Measurements from ENCODE around the gene HIVEP3.
"Not testable (repeated sequence)": the region's sequence is repeated elsewhere in the genome, so short reads cannot be mapped to it uniquely, and the experiment has no call there.

Gene HIVEP3

GRCh38 chr1:41700581-41700980 is 218.1 kb downstream of the HIVEP3 start:
- Histone ChIP-seq H3K9ac (ENCODE audit: low read length in 2 of 2) (no peak overlapping the region), H3K27ac (ENCODE audit: low read length) (no peak overlapping the region), H3K4me1 (ENCODE audit: control insufficient read depth, insufficient read depth, low read length) (no peaks in the 10 kb centered on the region), H3K9me3 (ENCODE audit: control insufficient read depth in 2 of 2, low read length in 2 of 2) (no peaks in the 10 kb centered on the region), H3K4me3 (ENCODE audit: low read length in 2 of 2) (no peak overlapping the region), H3K27me3 (ENCODE audit: control insufficient read depth in 1 of 2, insufficient read depth in 2 of 2, low read length in 2 of 2) (no peaks in the 10 kb centered on the region), H3K36me3 (ENCODE audit: control insufficient read depth in 2 of 2, insufficient read depth in 2 of 2, low read length in 2 of 2) (no peaks in the 10 kb centered on the region)

GRCh38 chr1:41699861-41700248 is 218.9 kb downstream of the HIVEP3 start:
- no peaks in the 10 kb centered on the region for H3K9me3 ChIP-seq (ENCODE audit: control insufficient read depth in 2 of 2, low read length in 2 of 2)
- H3K27ac ChIP-seq (ENCODE audit: low read length) = no peak overlapping the region
- no peaks in the 10 kb centered on the region for H3K4me1 ChIP-seq (ENCODE audit: control insufficient read depth, insufficient read depth, low read length)
- H3K9ac ChIP-seq (ENCODE audit: low read length in 2 of 2) = no peak overlapping the region
- H3K4me3 ChIP-seq (ENCODE audit: low read length in 2 of 2) = no peak overlapping the region
- no peaks in the 10 kb centered on the region for H3K36me3 ChIP-seq (ENCODE audit: control insufficient read depth in 2 of 2, insufficient read depth in 2 of 2, low read length in 2 of 2)
- H3K27me3 ChIP-seq (ENCODE audit: control insufficient read depth in 1 of 2, insufficient read depth in 2 of 2, low read length in 2 of 2) = no peaks in the 10 kb centered on the region

- Histone ChIP-seq H3K9ac (ENCODE audit: low read length in 2 of 2) (no peak overlapping the region), H3K4me1 (ENCODE audit: control insufficient read depth, insufficient read depth, low read length) (no peaks in the 10 kb centered on the region), H3K27ac (ENCODE audit: low read length) (no peak overlapping the region), H3K27me3 (ENCODE audit: control insufficient read depth in 1 of 2, insufficient read depth in 2 of 2, low read length in 2 of 2) (no peaks in the 10 kb centered on the region), H3K36me3 (ENCODE audit: control insufficient read depth in 2 of 2, insufficient read depth in 2 of 2, low read length in 2 of 2) (no peaks in the 10 kb centered on the region), H3K9me3 (ENCODE audit: control insufficient read depth in 2 of 2, low read length in 2 of 2) (no peaks in the 10 kb centered on the region), H3K4me3 (ENCODE audit: low read length in 2 of 2) (no peak overlapping the region)
Measured at GRCh38 chr1:41698916-41699860, 219.5 kb downstream of the HIVEP3 start.

- H3K4me1 ChIP-seq (ENCODE audit: control insufficient read depth, insufficient read depth, low read length) = no peaks in the 10 kb centered on the region
- H3K4me3 ChIP-seq (ENCODE audit: low read length in 2 of 2) = no peak overlapping the region
- H3K9ac ChIP-seq (ENCODE audit: low read length in 2 of 2) = no peak overlapping the region
- no peaks in the 10 kb centered on the region for H3K27me3 ChIP-seq (ENCODE audit: control insufficient read depth in 1 of 2, insufficient read depth in 2 of 2, low read length in 2 of 2)
- no peak overlapping the region for H3K27ac ChIP-seq (ENCODE audit: low read length)
- no peaks in the 10 kb centered on the region for H3K36me3 ChIP-seq (ENCODE audit: control insufficient read depth in 2 of 2, insufficient read depth in 2 of 2, low read length in 2 of 2)
- H3K9me3 ChIP-seq (ENCODE audit: control insufficient read depth in 2 of 2, low read length in 2 of 2) = no peaks in the 10 kb centered on the region
Measured at GRCh38 chr1:41696381-41696780, 222.3 kb downstream of the HIVEP3 start.

- Histone ChIP-seq H3K4me1 (ENCODE audit: control insufficient read depth, insufficient read depth, low read length) (no peaks in the 10 kb centered on the region), H3K27ac (ENCODE audit: low read length) (no peak overlapping the region)
Measured at GRCh38 chr1:41695118-41695745, 223.5 kb downstream of the HIVEP3 start.

GRCh38 chr1:41691966-41692365 is 226.8 kb downstream of the HIVEP3 start:
- H3K27me3 ChIP-seq (ENCODE audit: control insufficient read depth in 1 of 2, insufficient read depth in 2 of 2, low read length in 2 of 2); H3K36me3 ChIP-seq (ENCODE audit: control insufficient read depth in 2 of 2, insufficient read depth in 2 of 2, low read length in 2 of 2); H3K27ac ChIP-seq (ENCODE audit: low read length); H3K4me3 ChIP-seq (ENCODE audit: low read length in 2 of 2); H3K9ac ChIP-seq (ENCODE audit: low read length in 2 of 2); H3K9me3 ChIP-seq (ENCODE audit: control insufficient read depth in 2 of 2, low read length in 2 of 2); H3K4me1 ChIP-seq (ENCODE audit: control insufficient read depth, insufficient read depth, low read length): not testable (repeated sequence)

More at GRCh38 chr1:41695118-41695745, 223.5 kb downstream of the HIVEP3 start:
- H3K36me3 ChIP-seq (ENCODE audit: control insufficient read depth in 2 of 2, insufficient read depth in 2 of 2, low read length in 2 of 2) = no peaks in the 10 kb centered on the region
- no peak overlapping the region for H3K4me3 ChIP-seq (ENCODE audit: low read length in 2 of 2)
- no peak overlapping the region for H3K9ac ChIP-seq (ENCODE audit: low read length in 2 of 2)
- no peaks in the 10 kb centered on the region for H3K9me3 ChIP-seq (ENCODE audit: control insufficient read depth in 2 of 2, low read length in 2 of 2)
- no peaks in the 10 kb centered on the region for H3K27me3 ChIP-seq (ENCODE audit: control insufficient read depth in 1 of 2, insufficient read depth in 2 of 2, low read length in 2 of 2)

- H3K27me3 ChIP-seq (ENCODE audit: control insufficient read depth in 1 of 2, insufficient read depth in 2 of 2, low read length in 2 of 2) = no peaks in the 10 kb centered on the region
- H3K27ac ChIP-seq (ENCODE audit: low read length) = no peak overlapping the region
- no peaks in the 10 kb centered on the region for H3K9me3 ChIP-seq (ENCODE audit: control insufficient read depth in 2 of 2, low read length in 2 of 2)
- no peak overlapping the region for H3K9ac ChIP-seq (ENCODE audit: low read length in 2 of 2)
- H3K4me3 ChIP-seq (ENCODE audit: low read length in 2 of 2) = no peak overlapping the region
- no peaks in the 10 kb centered on the region for H3K36me3 ChIP-seq (ENCODE audit: control insufficient read depth in 2 of 2, insufficient read depth in 2 of 2, low read length in 2 of 2)
- no peaks in the 10 kb centered on the region for H3K4me1 ChIP-seq (ENCODE audit: control insufficient read depth, insufficient read depth, low read length)
Measured at GRCh38 chr1:41691424-41691823, 227.3 kb downstream of the HIVEP3 start.

- H3K9me3 ChIP-seq (ENCODE audit: control insufficient read depth in 2 of 2, low read length in 2 of 2) = no peaks in the 10 kb centered on the region
- H3K4me1 ChIP-seq (ENCODE audit: control insufficient read depth, insufficient read depth, low read length) = no peaks in the 10 kb centered on the region
- H3K9ac ChIP-seq (ENCODE audit: low read length in 2 of 2) = no peak overlapping the region
Measured at GRCh38 chr1:41690331-41690730, 228.4 kb downstream of the HIVEP3 start.

GRCh38 chr1:41689558-41689981 is 229.2 kb downstream of the HIVEP3 start:
- Histone ChIP-seq H3K36me3 (ENCODE audit: control insufficient read depth in 2 of 2, insufficient read depth in 2 of 2, low read length in 2 of 2) (no peaks in the 10 kb centered on the region), H3K9ac (ENCODE audit: low read length in 2 of 2) (no peak overlapping the region), H3K9me3 (ENCODE audit: control insufficient read depth in 2 of 2, low read length in 2 of 2) (no peaks in the 10 kb centered on the region), H3K4me3 (ENCODE audit: low read length in 2 of 2) (no peak overlapping the region), H3K4me1 (ENCODE audit: control insufficient read depth, insufficient read depth, low read length) (no peaks in the 10 kb centered on the region), H3K27ac (ENCODE audit: low read length) (no peak overlapping the region), H3K27me3 (ENCODE audit: control insufficient read depth in 1 of 2, insufficient read depth in 2 of 2, low read length in 2 of 2) (no peaks in the 10 kb centered on the region)

More at GRCh38 chr1:41690331-41690730, 228.4 kb downstream of the HIVEP3 start:
- Histone ChIP-seq H3K27me3 (ENCODE audit: control insufficient read depth in 1 of 2, insufficient read depth in 2 of 2, low read length in 2 of 2) (no peaks in the 10 kb centered on the region), H3K27ac (ENCODE audit: low read length) (no peak overlapping the region), H3K4me3 (ENCODE audit: low read length in 2 of 2) (no peak overlapping the region), H3K36me3 (ENCODE audit: control insufficient read depth in 2 of 2, insufficient read depth in 2 of 2, low read length in 2 of 2) (no peaks in the 10 kb centered on the region)

- Histone ChIP-seq H3K4me1 (ENCODE audit: control insufficient read depth, insufficient read depth, low read length) (no peaks in the 10 kb centered on the region), H3K27me3 (ENCODE audit: control insufficient read depth in 1 of 2, insufficient read depth in 2 of 2, low read length in 2 of 2) (no peaks in the 10 kb centered on the region), H3K4me3 (ENCODE audit: low read length in 2 of 2) (no peak overlapping the region), H3K9me3 (ENCODE audit: control insufficient read depth in 2 of 2, low read length in 2 of 2) (no peaks in the 10 kb centered on the region), H3K9ac (ENCODE audit: low read length in 2 of 2) (no peak overlapping the region), H3K27ac (ENCODE audit: low read length) (no peak overlapping the region), H3K36me3 (ENCODE audit: control insufficient read depth in 2 of 2, insufficient read depth in 2 of 2, low read length in 2 of 2) (no peaks in the 10 kb centered on the region)
Measured at GRCh38 chr1:41689139-41689538, 229.6 kb downstream of the HIVEP3 start.

GRCh38 chr1:41687007-41687406 is 231.7 kb downstream of the HIVEP3 start:
- Histone ChIP-seq H3K9ac (ENCODE audit: low read length in 2 of 2) (no peak overlapping the region), H3K27me3 (ENCODE audit: control insufficient read depth in 1 of 2, insufficient read depth in 2 of 2, low read length in 2 of 2) (no peaks in the 10 kb centered on the region), H3K4me1 (ENCODE audit: control insufficient read depth, insufficient read depth, low read length) (peaks cover 4% of the 10 kb centered on the region), H3K4me3 (ENCODE audit: low read length in 2 of 2) (no peak overlapping the region), H3K27ac (ENCODE audit: low read length) (no peak overlapping the region), H3K9me3 (ENCODE audit: control insufficient read depth in 2 of 2, low read length in 2 of 2) (no peaks in the 10 kb centered on the region), H3K36me3 (ENCODE audit: control insufficient read depth in 2 of 2, insufficient read depth in 2 of 2, low read length in 2 of 2) (no peaks in the 10 kb centered on the region)

Measured in stomach smooth muscle (tissue), 2 donors.